ENCODE data around the gene VPS35. TPM values are rescaled to one million over a fixed set of nuclear protein-coding genes. Genes with fewer than 3 reads are reported as not detected.

Gene VPS35
- 177 and 196 TPM in 2 replicates for total RNA-seq

DNA sequence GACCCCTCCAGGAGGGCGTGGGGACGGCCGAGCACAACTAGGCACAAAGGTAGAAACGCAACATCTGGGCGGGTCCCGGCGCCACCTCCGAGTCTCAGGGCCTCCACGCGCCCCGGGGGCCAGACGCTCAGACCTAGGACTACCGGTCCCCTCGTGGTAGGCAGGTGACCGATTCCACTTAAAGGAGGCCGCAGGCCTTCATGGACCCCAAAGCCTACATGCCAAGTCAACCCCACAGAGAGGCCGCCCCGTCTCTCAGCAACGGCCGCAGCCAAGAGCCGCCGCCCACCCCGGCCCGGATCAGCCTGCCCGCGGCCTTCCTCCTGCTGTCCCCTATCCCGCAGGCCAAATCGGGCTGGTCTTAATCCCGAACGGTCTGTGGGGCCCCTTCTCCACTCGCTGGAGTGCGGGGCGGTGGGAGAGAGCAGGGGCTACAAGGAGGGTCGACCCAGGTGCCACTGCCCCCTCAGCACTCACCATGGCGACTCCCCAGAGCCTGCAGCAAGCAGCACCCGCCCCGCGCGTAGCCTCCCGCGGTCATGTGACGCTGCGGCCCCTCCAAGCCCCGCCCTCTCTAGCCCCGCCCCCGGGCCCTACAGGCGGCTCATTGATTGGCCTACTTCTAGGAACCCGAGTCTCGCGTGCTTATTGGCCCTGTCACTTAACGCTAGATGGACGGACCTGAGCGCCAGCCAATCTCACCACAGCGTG lies at the start of gene VPS35:
VPS35 (minus strand) TSS at position 525 of the 711 bp plus-strand sequence; CDS start at position 480, 45 bp downstream.

DNA sequence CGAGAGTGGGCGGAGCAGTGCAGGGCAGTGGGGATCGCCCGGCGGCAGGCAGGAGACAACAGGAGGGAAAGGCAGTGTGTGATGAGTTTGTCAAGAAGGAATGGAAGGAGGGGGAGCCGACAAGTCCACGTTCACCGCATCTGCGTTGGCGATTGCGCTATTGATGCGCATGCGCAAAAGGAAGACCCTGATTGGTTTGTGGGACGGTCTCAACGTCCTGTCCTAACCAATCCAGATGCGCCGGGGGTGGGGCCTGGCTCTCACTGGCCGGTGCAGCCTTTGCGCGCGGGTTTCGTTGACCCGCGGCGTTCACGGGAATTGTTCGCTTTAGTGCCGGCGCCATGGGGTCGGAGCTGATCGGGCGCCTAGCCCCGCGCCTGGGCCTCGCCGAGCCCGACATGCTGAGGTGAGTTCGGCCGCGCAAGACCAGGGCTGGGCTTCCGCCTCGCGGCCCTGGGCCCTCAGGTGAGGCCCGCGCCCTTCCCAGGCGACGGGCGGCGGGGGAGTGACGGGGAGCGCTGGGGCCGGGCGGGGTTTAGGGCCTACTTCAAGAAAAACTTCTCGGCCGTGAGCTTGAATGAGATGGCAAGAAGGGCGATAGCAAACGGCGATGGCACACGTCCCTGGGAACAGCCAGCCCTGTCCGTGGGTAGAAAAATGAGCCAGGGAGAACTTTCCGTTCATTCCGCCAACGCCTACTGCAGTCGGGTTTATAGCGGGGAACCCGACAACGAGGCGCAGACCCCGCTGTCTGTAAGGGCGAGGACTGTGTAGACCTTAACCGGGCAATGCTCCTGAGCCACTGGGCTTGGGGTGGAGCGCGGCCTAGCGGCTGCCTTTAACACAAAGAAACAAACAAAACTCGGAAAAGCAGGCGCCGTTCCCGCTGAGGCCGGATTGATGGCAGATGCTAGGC lies 645 bp upstream of the VPS35 start, which contains the start of gene ORC6:
ORC6 (plus strand) TSS at position 295 of the 916 bp plus-strand sequence; CDS start at position 342, 47 bp downstream.

DNA sequence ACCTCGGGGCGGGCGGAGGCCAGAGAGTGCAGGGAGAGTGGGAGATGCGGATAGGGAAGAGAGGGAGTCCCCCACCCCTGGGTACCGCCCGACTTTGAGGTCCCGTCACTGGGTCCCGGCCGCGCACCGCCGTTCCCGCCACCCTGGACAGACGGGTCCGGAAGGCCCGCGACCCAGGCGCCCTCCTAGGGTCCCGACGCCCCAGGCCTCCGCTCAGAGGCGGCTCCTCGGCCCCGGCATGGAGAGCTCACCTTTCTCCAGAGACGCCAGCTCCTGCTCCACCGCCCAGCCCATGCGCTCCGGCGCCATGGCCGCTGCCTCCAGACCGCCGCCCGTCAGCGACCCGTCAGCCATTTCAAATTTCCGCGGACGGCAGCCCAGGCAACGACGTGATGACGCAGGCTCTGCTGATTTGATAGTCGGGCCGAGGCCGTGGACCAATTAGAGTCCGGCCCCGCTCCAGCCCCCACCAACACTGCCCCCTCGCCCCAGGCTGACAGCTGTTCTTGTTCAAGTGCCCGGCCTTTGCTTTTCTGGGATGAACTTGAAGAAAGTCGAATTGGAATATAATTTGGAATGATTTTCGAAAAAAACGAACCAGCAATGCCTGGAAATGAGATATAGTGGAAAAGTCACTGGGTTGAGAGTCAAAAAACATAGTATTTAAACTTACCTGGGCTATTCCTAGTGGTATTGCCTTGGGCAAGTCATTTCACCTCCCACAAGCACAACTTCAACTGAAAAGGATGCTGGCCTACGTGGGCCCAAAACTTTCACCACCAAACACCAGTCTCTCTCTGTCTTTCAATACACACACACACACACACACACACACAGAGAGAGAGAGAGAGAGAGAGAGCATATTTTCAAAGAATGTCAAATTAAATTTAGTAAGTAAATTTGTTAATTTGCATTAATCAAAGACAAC lies 67.7 kb downstream of the VPS35 start, which contains the start of gene SHCBP1:
SHCBP1 (minus strand) TSS at position 374 of the 928 bp plus-strand sequence; CDS start at position 354, 20 bp downstream.

Other genes with a start within 250 kb of the VPS35 start
- gene SHCBP1, start 67.8 kb downstream of the VPS35 start, total RNA-seq: 20.4 and 71.8 TPM in 2 replicates
- gene ORC6, start 481 bp upstream of the VPS35 start, total RNA-seq: 9.5 and 23.1 TPM in 2 replicates
- gene MYLK3, start 59.2 kb upstream of the VPS35 start, total RNA-seq: 0.11 and 0.37 TPM in 2 replicates
- 8.2 and 8.5 TPM in 2 replicates for gene C16orf87, start 142.0 kb upstream of the VPS35 start, total RNA-seq
- gene GPT2, start 195.2 kb upstream of the VPS35 start, total RNA-seq: 17.9 and 24.6 TPM in 2 replicates